Measurements from ENCODE around the gene ITIH5.

The ITIH5 gene

GRCh38 chr10:7545792-7546191 lies 121.0 kb downstream of the ITIH5 start:
- H3K4me1 Mint-ChIP-seq, result no peaks in the 10 kb centered on the region
- no peak overlapping the region for H3K27ac Mint-ChIP-seq (ENCODE audit: low read depth)
- H3K4me3 Mint-ChIP-seq, result no peak overlapping the region
- DNase-seq (ENCODE audit: low spot score in 2 of 2) (no peak), ATAC-seq (replicated peaks; ENCODE audit: extremely low read depth, poor library complexity, severe bottlenecking) (no peak)
- no peaks in the 10 kb centered on the region for H3K36me3 Mint-ChIP-seq (ENCODE audit: insufficient read depth)
- H3K9me3 Mint-ChIP-seq, result no peaks in the 10 kb centered on the region
- peaks cover 13% of the 10 kb centered on the region for H3K27me3 Mint-ChIP-seq

GRCh38 chr10:7545261-7545660 lies 121.5 kb downstream of the ITIH5 start:
- Mint-ChIP-seq H3K9me3 (no peaks in the 10 kb centered on the region), H3K27me3 (peaks cover 13% of the 10 kb centered on the region), H3K36me3 (ENCODE audit: insufficient read depth) (no peaks in the 10 kb centered on the region), H3K4me3 (no peak overlapping the region), H3K27ac (ENCODE audit: low read depth) (no peak overlapping the region), H3K4me1 (no peaks in the 10 kb centered on the region)
- DNase-seq (ENCODE audit: low spot score in 2 of 2) (no peak), ATAC-seq (replicated peaks; ENCODE audit: extremely low read depth, poor library complexity, severe bottlenecking) (no peak)

GRCh38 chr10:7544203-7544602 lies 122.6 kb downstream of the ITIH5 start:
- Mint-ChIP-seq H3K36me3 (ENCODE audit: insufficient read depth) (no peaks in the 10 kb centered on the region), H3K27me3 (peaks cover 13% of the 10 kb centered on the region), H3K4me1 (peaks cover 4% of the 10 kb centered on the region), H3K4me3 (no peak overlapping the region), H3K27ac (ENCODE audit: low read depth) (no peak overlapping the region), H3K9me3 (no peaks in the 10 kb centered on the region)
- ATAC-seq (replicated peaks; ENCODE audit: extremely low read depth, poor library complexity, severe bottlenecking) (no peak), DNase-seq (ENCODE audit: low spot score in 2 of 2) (no peak)

GRCh38 chr10:7542189-7542914 lies 124.4 kb downstream of the ITIH5 start:
- no peak for DNase-seq (ENCODE audit: low spot score in 2 of 2)
- peaks cover 13% of the 10 kb centered on the region for H3K27me3 Mint-ChIP-seq
- ATAC-seq (replicated peaks; ENCODE audit: extremely low read depth, poor library complexity, severe bottlenecking), result no peak
- no peak overlapping the region for H3K27ac Mint-ChIP-seq (ENCODE audit: low read depth)
- no peak overlapping the region for H3K4me3 Mint-ChIP-seq
- no peaks in the 10 kb centered on the region for H3K36me3 Mint-ChIP-seq (ENCODE audit: insufficient read depth)
- peaks cover 8% of the 10 kb centered on the region for H3K4me1 Mint-ChIP-seq
- H3K9me3 Mint-ChIP-seq, result peaks cover 8% of the 10 kb centered on the region

- no peak overlapping the region for H3K27ac Mint-ChIP-seq (ENCODE audit: low read depth)
- no peak overlapping the region for H3K4me3 Mint-ChIP-seq
- H3K27me3 Mint-ChIP-seq, result peaks cover 13% of the 10 kb centered on the region
- peaks cover 8% of the 10 kb centered on the region for H3K4me1 Mint-ChIP-seq
- DNase-seq (ENCODE audit: low spot score in 2 of 2), result no peak
- ATAC-seq (replicated peaks; ENCODE audit: extremely low read depth, poor library complexity, severe bottlenecking), result no peak
- no peaks in the 10 kb centered on the region for H3K36me3 Mint-ChIP-seq (ENCODE audit: insufficient read depth)
- H3K9me3 Mint-ChIP-seq, result peaks cover 8% of the 10 kb centered on the region
Observed at GRCh38 chr10:7541137-7542087, 125.4 kb downstream of the ITIH5 start.

GRCh38 chr10:7538970-7539654 lies 127.7 kb downstream of the ITIH5 start:
- DNase-seq (ENCODE audit: low spot score in 2 of 2) (no peak), ATAC-seq (replicated peaks; ENCODE audit: extremely low read depth, poor library complexity, severe bottlenecking) (no peak)
- Mint-ChIP-seq H3K4me1 (peaks cover 8% of the 10 kb centered on the region), H3K36me3 (ENCODE audit: insufficient read depth) (no peaks in the 10 kb centered on the region), H3K27me3 (peaks cover 16% of the 10 kb centered on the region), H3K27ac (ENCODE audit: low read depth) (no peak overlapping the region), H3K4me3 (no peak overlapping the region), H3K9me3 (peaks cover 8% of the 10 kb centered on the region)

- ATAC-seq (replicated peaks; ENCODE audit: extremely low read depth, poor library complexity, severe bottlenecking) (no peak), DNase-seq (ENCODE audit: low spot score in 2 of 2) (no peak)
- Mint-ChIP-seq H3K4me3 (no peak overlapping the region), H3K9me3 (peaks cover 8% of the 10 kb centered on the region), H3K27ac (ENCODE audit: low read depth) (no peak overlapping the region), H3K4me1 (peaks cover 8% of the 10 kb centered on the region), H3K36me3 (ENCODE audit: insufficient read depth) (peaks cover 2% of the 10 kb centered on the region), H3K27me3 (peaks cover 16% of the 10 kb centered on the region)
Observed at GRCh38 chr10:7537126-7537525, 129.6 kb downstream of the ITIH5 start.

GRCh38 chr10:7534480-7534852 lies 132.3 kb downstream of the ITIH5 start:
- H3K27ac Mint-ChIP-seq (ENCODE audit: low read depth), result no peak overlapping the region
- ATAC-seq (replicated peaks; ENCODE audit: extremely low read depth, poor library complexity, severe bottlenecking), result no peak
- H3K4me1 Mint-ChIP-seq, result peaks cover 7% of the 10 kb centered on the region
- H3K9me3 Mint-ChIP-seq, result peaks cover 8% of the 10 kb centered on the region
- no peak overlapping the region for H3K4me3 Mint-ChIP-seq
- peaks cover 2% of the 10 kb centered on the region for H3K36me3 Mint-ChIP-seq (ENCODE audit: insufficient read depth)
- H3K27me3 Mint-ChIP-seq, result peaks cover 29% of the 10 kb centered on the region
- DNase-seq (ENCODE audit: low spot score in 2 of 2), result no peak

- ATAC-seq (replicated peaks; ENCODE audit: extremely low read depth, poor library complexity, severe bottlenecking), result no peak
- no peak overlapping the region for H3K27ac Mint-ChIP-seq (ENCODE audit: low read depth)
- peaks cover 2% of the 10 kb centered on the region for H3K36me3 Mint-ChIP-seq (ENCODE audit: insufficient read depth)
Observed at GRCh38 chr10:7533657-7534479, 132.9 kb downstream of the ITIH5 start.

GRCh38 chr10:7532723-7533498 lies 133.9 kb downstream of the ITIH5 start:
- Mint-ChIP-seq H3K27me3 (peaks cover 29% of the 10 kb centered on the region), H3K4me3 (no peak overlapping the region), H3K27ac (ENCODE audit: low read depth) (no peak overlapping the region), H3K4me1 (no peaks in the 10 kb centered on the region), H3K9me3 (peaks cover 4% of the 10 kb centered on the region), H3K36me3 (ENCODE audit: insufficient read depth) (peaks cover 2% of the 10 kb centered on the region)
- ATAC-seq (replicated peaks; ENCODE audit: extremely low read depth, poor library complexity, severe bottlenecking), result no peak
- no peak for DNase-seq (ENCODE audit: low spot score in 2 of 2)

More at GRCh38 chr10:7533657-7534479, 132.9 kb downstream of the ITIH5 start:
- Mint-ChIP-seq H3K4me3 (no peak overlapping the region), H3K27me3 (peaks cover 29% of the 10 kb centered on the region), H3K4me1 (peaks cover 1% of the 10 kb centered on the region), H3K9me3 (peaks cover 8% of the 10 kb centered on the region)
- DNase-seq (ENCODE audit: low spot score in 2 of 2), result no peak

- Mint-ChIP-seq H3K36me3 (ENCODE audit: insufficient read depth) (peaks cover 2% of the 10 kb centered on the region), H3K9me3 (no peaks in the 10 kb centered on the region), H3K4me1 (peaks cover 6% of the 10 kb centered on the region), H3K27me3 (peaks cover 29% of the 10 kb centered on the region), H3K4me3 (no peak overlapping the region), H3K27ac (ENCODE audit: low read depth) (no peak overlapping the region)
- DNase-seq (ENCODE audit: low spot score in 2 of 2) (no peak), ATAC-seq (replicated peaks; ENCODE audit: extremely low read depth, poor library complexity, severe bottlenecking) (no peak)
Observed at GRCh38 chr10:7529638-7530037, 137.1 kb downstream of the ITIH5 start.

All from central memory CD8-positive, alpha-beta T cell (primary cell).